Suppressor macrophage treated with lipopolysaccharide for 1 hour (primary cell): Measurements from ENCODE around the gene WDR54.
"Not testable (repeated sequence)": the region's sequence is repeated elsewhere in the genome, so short reads cannot be mapped to it uniquely, and the experiment has no call there.

Experiments
- DNase-seq, 3 donors: peaks; one replicate each; pipeline ENCODE4 v3.0.0-alpha.2; 2020 to 2022

Gene WDR54

DNA sequence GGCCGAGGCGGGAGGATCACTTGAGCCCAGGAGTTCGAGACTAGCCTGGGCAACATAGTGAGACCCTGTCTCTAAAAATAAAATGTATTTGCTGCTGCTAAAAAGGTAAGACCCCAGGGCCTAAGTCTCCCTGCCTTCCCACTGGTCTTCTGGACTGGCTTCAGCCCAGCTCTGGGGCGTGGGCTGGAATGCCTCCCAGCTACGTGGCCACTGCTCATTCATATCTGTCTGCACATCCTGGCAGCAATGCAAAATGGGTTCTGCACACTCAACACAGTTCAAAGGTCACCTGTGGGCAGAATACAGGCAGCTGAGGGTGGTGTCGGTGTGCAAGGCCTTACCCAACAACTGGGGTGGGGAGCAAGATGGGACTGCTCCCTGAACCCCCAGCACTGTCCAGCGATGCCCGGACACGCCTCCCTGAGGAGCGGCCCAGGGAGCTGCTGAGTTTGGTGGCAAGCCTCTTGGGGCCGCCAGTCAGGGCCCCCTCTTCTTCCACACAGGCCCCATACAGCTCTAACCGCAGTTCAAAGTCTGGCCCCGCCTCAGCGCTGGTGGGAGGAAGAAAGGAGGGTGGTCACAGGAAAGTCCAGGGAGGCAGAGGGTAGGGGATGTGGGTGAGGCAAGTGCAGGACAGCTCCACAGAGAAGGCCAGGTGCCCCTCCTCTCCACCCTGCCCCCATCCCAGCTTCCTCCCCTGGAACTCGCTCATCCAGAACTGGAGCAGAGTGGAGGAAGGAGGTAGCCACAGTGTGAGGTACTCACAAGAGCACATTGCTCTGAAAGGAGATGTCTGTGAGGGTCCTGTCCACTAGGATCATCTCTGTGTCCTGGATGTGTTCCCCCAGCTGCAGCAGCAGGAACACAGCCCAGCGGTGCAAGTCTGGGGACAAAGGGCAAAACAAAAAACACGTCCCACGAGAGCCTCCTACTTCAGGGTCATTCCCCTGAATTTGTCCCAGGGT lies 8.2 kb downstream of the WDR54 start:
- DNase-seq: no peak

DNA sequence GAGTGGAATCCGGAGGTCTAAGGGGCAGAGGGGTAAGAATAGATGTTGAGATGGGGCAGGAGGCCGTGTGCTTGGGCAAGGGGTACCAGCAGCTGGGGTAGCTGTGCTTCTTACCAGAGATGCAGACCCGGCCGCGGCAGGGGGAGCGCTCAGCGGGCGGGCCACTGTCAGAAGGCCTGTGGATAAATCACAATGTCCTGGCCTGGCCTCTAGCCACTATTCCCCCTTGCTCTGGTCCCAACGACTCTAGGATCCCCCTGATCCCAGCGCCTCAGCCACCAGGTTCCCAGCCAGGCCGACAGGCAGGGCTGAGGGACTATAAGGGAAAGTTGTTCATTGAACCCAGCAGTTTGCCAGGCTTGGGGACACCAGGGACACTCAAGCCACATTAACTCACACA lies 9.0 kb downstream of the WDR54 start:
- DNase-seq: no peak

DNA sequence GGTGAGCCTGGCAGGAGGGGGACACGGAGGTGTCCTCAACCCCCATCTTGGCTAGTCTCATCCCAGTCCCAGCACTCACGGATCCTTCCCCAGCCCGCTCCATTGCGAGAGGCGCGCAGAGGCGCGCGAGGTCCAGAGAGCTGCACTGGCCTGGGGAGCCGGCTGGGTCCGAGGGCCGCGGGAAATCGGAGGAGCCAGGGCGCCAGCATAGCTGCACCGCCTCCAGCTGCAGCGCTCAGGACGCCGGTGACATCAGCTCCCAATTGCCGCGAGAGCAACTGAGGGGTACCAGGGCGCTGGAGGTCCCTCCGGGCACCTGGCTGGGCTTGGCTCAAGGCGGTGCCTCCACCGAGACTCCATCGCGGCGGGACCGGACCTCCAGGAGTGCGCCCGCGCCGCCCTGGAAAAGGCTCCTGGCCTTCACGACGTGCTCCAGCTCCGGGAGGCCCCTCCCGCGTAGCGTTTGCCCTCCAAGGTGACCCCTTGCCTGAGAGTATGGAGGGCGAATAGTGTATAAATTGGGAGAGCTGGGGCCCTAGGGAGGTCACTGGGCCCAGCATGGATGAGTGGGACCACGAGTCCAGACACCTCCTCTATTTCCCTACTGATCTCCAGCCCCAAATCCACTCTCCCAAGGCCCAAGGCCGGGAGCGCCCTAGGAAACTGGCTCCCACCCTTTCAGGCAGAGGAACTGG lies 14.7 kb downstream of the WDR54 start:
- DNase-seq: no peak

DNA sequence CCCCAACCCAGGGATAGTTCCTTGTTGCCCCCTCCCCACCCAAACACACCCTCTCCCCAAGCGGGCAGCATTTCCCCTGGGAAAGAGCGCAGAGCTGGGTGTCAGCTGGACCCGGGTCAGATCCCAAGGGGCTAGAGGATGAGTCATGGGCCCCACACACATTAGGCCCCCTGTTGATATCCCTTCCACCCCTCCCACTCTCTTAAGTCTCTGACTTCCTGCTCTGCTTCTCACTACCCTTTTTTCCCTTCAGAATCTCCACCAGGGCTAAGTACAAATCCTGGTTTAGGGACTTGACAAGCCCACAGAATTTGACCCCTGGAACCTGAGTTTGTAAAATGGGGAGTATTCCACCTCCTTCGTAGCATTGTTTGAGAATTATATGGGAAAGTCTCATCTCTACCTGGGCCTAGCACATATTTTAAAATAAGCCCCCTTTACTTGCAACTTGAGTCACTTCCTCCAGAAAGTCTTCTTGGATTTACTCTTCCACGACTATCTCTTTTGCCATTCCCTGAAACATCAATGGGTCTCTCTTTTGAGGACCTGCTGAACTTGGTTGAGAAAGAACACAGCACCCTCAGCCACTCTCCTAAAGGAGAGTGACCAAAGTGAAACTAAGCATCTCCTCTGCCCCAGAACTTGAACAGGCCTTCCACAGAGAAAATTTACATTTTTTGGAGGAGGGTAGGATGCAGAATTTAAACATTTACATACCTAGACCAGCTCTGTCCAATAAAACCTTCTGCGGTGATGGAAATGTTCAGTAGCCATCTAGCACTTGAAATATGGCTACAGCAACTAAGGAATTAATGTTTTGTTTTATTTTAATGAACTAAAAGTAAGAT lies 15.5 kb downstream of the WDR54 start:
- peak in 2 of 3 donors; percentile 28 to 29 for DNase-seq

DNA sequence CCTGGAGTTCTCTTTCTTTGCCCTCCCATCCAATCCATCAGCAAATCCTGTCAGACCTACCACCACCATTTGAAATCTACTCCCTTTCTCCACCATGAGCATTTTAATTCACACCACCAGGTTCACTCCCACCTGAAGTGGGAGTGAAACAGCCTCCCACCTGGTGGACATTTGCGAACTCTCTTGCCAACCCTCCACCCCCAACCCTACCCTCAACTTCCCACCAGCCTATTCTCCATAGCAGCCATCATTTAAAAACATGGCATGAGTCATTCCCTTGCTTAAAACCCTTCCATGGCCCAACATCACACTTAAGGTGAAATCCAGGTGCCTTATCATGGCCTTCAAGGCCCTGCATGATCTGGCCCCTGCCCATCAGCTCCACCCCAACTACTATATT lies 16.7 kb downstream of the WDR54 start:
- no peak for DNase-seq

DNA sequence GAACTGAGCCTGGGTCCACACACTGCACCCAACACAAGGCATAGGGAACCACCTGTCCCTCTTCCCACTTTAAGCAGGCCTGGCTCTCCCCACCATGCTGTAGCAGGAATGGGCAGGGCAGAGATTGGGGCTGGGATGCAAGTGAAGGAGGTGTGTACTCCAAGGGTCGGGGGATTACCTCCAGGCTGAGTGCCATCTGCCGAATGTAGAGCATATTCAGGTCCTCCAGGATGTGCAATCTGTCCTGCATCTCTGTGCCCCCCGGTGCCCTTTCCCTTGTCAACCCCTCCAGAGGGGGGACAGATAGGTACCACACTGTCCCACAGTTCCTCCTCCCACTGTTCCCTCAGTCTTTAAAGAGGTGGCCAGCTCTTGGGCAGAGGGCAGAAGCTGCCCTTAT lies 17.8 kb downstream of the WDR54 start:
- no peak for DNase-seq

DNA sequence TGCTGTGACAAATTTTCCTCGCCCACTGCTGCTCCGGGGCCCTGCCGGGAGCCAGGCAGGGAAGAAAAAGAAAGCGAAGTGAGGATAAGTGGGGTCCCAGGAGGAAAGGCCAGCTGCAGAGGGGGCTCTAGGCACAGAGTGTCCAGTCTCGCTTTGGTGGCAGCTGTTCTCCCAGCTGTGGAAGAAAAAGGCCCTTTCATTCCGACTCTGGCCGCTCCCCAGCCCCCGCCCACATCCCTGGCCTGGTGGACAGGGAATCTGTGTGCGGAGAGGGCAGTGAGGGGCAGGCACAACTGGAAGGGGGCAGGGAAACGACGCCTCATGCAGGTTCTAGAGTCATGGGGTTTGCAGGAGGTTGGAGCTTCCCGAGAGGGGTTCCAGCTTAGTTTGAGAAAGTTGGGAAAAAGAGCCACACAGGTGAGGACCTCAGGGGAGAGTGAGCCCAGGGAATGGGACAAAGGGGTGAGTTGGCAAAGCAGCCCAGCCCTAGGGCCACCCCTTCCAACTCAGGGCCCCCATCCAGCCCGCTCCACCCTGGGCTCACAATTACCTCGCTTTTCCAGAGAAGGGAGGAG lies 18.4 kb downstream of the WDR54 start:
- DNase-seq: no peak

DNA sequence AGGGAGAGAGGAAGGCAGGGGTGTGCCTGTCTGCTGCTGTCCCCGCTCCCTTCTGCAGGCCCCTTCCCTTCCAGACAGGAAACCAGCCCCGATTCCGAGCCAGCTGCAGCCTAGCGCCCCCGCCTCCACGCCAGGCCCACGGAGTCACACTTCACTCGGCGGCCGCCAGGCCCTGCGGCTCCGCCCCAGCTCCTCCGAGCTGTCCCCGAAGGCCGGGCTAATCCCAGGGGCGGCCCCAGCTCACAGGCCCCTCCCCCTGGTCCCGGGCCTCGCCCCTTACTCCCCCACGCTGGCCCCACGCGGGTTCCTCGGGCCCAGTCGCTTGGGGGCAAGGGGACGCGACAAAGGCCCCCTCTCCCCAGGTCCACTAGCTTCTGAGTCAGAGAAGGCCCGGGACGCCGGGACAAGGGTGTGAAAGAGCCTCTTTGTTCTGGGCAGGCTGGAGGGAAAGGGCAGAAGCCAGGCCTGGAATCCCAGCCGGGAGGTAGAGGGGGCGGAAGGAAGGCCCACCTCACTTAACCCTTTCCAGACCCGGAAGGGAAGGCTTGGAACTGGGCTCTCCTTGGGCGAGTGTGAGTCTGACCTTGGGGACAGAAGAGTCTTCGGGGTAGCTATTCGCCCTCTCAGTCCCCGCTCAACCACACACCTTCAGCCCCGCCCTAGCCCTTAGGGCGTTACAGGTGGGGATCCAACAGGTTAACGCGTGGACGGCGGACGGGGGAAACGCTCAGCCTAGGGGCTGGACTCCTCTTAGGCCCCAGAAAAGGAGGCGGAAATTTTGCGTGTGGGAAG lies 19.0 kb downstream of the WDR54 start:
- peak; percentile 76 to 91 (median 81) for DNase-seq

DNA sequence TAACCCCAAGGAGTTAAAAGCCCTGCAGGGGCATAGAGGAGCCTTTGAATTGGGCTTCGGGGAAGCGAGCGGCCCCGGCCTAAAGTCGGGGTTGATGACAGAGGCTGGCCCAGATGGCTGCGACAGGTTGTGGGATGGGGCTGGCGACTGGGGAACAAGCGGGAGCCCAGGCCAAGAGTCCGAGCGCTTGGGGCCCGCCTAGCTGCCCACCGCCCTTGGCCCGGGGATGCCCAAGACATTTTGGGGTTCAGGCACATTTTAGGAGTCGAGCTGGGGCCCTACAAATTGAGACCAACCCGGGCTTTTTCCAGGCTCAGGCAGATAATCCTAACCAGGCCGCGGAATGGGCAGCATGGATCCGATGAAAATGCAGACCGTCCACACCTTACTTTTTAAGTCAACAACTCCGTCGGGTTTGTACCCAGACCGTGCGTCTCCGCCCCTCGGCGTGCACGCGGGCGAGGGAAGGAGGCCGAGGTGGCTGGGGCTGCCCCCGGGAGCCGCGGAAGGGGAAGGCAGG lies 19.7 kb downstream of the WDR54 start:
- DNase-seq: peak in 1 of 3 donors; percentile 43

DNA sequence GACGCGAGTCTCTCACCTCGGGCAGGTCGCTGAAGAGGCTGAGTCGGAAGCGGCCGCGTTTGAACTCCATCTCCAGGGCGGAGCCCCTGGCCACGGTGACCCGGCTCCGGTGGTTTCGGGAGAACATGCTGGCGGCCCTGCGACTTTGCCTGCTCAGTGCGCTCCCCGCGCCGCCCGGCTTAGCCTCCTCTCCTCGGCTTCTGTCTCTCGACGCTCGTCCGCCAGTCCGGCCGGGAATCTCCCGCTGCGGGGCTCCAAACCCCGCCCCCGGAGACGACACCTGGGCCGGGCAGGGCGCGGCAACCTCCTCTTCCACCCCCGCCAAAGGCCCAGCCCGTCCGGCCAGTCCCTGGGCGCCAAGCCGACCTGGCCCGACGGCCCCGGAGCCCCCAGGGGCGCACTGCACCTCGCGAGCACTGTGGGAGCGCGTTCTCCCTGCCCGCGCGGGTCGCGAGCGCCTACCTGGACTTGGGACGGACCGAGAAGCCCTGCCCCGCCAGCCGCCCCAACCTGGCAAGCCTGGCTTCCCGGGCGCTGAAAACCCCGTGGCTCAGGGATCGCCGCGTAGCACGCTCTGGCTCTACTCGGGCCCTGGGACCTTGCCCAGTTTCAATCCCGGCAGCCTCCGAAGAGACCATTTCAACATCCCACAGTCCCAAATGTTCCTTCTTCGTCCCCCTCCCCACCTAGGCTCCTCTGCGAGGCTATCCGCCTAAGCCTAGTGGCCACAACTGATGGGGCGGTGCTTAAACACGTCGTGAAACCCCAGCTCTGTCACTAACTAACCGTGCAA lies 20.4 kb downstream of the WDR54 start, which contains the start of gene RTKN:
RTKN (minus strand) TSS at position 248 of the 793 bp plus-strand sequence; CDS start at position 127, 121 bp downstream.
- DNase-seq: no peak

DNA sequence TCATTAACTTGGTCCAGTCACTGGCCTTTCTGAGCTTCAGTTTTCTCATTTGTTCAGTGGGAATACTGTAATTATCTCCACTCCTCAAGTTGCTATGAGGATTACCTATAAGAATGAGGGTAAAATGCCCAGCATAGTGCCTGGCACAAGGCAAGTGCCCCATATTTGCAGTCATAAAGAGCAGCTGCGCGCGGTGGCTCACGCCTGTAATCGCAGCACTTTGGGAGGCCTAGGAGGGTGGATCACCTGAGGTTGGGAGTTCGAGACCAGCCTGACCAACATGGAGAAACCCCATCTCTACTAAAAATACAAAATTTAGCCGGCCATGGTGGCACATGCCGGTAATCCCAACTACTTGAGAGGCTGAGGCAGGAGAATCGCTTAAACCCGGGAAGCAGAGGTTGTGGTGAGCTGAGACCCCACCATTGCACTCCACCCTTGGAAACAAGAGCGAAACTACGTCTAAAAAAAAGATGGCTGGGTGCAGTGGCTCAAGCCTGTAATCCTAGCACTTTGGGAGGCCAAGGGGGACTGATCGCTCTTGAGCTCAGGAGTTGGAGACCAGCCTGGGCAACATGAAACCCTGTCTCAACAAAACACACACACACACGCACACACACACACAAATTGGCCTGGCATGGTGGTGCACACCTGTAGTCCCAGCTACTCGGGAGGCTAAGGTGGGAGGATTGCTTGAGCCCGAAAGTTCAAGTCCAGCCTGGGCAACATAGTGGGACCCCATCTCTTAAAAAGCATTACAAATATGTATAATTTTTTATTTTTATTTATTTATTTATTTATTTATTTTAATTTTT lies 21.2 kb downstream of the WDR54 start:
- DNase-seq: not testable (repeated sequence)

DNA sequence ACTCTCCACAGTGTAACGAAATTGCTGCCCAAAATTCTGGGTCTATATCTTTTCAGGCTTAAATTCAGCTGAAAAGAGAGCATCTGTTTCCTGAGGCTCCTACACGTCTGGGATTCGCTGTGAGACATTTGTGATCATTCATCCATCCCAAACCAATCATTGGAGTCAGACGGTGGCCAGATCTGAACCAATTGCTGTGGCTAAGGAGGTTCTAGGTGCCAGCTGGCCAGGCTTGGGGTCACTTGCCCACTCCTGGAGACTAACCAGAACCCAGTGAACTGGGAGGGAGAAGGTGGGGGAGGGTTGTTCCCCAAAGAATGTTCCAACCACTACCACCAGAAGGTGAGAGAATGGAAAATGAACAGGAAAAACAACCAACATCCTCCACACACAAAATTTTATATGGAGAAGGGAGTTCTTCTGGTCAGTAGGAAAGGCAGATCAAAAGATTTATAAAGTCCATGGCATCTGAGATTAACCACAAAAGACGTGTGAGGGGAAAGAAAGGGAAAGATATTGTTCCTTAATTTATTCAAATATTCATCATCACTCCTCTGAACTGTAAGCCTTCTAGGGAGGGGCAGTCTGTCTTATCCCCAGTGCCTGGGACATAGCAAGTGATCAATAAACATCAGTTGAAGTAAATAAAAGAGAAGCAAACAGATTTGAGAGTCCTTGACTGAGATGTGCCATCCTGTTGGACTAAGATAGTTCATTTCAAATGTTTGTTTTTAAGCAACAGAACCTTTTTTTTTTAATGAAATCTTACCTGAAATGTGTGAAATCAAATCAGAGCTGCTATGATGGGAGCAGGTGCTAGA lies 23.2 kb downstream of the WDR54 start:
- no peak for DNase-seq

DNA sequence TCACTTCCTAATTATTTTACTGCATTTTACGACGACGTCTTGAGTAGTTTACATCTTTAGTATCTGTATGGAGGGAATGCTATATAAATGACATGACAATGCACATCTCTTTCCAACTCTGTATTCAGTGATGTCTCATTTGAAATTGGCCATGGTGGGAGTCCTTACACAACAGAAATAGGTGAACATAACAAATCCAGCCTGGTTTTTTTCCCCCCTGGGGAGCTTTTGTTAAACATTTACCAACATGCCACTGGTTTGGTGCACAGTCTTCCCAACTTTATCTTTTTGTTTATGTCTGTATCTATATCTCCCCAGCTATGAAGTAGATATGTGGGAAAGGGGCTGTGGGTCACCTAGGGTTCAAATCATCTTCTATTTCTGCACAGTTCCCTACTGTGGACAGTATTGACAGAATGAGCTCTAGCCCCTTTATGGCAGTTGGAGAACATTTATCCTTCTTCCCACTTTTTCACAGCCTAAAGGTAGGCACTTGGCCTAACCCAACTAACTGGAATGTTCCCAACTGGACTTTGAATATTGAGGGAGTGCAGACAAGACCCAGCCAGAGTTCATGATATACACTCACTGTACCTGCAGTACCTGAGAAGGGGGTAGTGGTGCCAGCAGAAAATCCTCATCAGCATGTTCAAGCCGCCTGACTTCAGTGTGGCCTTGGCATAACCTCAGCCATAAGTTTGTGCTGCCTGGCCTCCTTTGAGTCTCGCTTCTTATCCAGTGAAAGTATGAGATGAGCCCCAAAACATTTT lies 25.9 kb downstream of the WDR54 start:
- DNase-seq: no peak

DNA sequence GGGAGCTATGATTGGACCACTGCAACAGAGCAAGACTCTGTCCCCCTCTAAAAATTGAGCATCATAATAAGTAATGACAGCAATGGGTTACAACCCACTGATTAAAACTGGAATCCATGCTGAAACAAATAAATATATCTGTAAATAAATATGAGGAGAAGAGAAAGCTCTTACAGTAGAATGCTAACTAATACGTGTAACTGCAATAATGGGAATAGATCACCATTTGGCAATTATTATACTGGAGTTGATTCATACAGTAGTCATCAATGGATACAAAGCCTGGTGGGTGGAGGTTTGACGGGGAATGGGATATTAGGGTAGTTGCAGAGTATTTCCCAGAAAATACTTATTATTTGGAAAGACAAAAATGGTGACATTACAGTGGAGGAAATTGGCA lies 27.2 kb downstream of the WDR54 start:
- no peak for DNase-seq

DNA sequence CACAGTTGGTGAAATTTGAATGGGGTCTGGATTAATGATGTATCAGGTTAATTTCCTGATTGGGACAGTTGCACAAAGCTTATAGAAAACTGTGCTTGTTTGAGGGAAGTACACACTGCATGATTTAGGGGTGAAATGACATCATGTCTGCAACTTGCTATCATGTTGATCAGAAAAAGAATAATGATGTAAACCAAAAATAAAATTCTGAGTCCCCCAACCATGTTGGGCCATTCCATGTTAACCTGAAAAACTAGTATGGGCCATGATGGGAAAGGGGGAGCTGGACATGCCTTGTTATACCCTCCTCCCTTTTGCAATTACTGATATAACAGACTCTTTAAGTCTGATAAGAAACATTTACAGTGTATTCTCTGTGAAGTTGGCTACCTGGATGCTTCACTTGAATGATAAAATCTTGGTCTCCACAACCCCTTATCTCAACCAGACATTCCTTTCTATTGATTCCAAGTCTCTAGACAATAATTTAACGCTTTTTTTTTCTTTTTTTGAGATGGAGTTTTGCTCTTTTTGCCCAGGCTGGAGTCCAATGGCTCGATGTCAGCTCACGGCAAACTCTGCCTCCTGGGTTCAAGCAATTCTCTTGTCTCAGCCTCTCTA lies 29.1 kb downstream of the WDR54 start:
- DNase-seq: no peak

DNA sequence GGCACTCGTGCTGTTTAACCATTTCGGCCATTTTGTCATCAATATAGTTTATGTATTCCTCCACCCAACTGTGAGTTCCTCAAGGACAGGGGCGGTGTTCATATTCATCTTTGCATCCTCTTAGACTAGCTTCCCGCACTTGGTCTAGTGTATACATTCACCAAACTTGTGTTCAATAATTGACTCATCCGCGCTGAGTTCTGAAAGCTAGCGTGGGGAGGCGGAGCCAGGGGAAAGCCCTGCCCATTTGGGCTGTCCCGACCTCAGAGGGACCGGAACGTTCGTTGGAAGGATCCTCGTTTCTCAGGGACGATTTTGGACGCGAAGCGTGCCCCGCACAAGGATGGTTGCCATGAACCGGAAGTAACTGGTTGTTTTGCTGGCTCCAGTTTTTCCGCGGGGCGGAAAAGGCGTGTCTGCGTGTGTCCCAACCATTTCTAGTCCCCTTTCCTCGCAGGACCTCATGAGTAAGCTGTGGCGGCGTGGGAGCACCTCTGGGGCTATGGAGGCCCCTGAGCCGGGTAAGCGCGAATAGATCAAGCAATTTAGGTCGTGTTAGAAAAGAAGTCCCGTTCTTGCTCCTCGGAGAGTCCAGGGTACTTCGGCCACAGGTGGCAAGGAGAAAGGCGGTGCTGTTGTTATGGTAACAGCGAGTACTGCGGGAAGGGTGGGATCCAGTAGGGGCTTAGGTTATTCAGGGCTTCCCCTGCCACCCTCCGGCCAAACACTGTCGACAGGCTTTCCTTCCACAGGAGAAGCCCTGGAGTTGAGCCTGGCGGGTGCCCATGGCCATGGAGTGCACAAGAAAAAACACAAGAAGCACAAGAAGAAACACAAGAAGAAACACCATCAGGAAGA lies 33.4 kb downstream of the WDR54 start, which contains the start of gene INO80B:
INO80B (plus strand) TSS at position 434 of the 858 bp plus-strand sequence; CDS start at position 464, 30 bp downstream.
- peak; percentile 97 to 99 (median 99) for DNase-seq
